A673 (cell line): ENCODE results near the gene HGFAC. TPM values are rescaled to one million over a fixed set of nuclear protein-coding genes. Genes with fewer than 3 reads are reported as not detected.

Experiments used
- BruUV-seq: library from RNA; stranded (reverse); fragments of 400-500 nt; replicated peaks from 2 replicates; lab custom pipeline; 2021; lab: Mats Ljungman, UMichigan
- CTCF ChIA-PET: fragments of 300-600 bp; sonication (Branson Sonifier 250); formaldehyde crosslinking; loops from one replicate; lab custom pipeline; 2022; ENCODE audit warnings: antibody characterized with exemption; lab: Charles Lee
- POLR2A ChIA-PET: fragments of 300-600 bp; sonication (Branson Sonifier 250); formaldehyde crosslinking; loops from one replicate; lab custom pipeline; 2022; ENCODE audit warnings: antibody characterized with exemption; ENCODE audit not compliant: low non-redundant PET; lab: Charles Lee
- DNase-seq: peaks from one replicate; pipeline ENCODE4 v3.0.0-alpha.2; 2015; ENCODE audit warnings: low spot score
- H3K27ac ChIP-seq: fragments of 200-600 bp; sonication (generic); 2 replicates; pipeline ENCODE4 v1.5.1; 2016; ENCODE audit warnings: mixed run types, low read depth, mild to moderate bottlenecking, mixed read lengths, antibody characterized with exemption, low read length; ENCODE audit not compliant: poor library complexity, severe bottlenecking
- H3K27me3 ChIP-seq: fragments of 200-600 bp; sonication (generic); replicated peaks from 2 replicates; pipeline ENCODE4 v1.6.1; 2017; ENCODE audit warnings: mixed run types, low read depth, mild to moderate bottlenecking, mixed read lengths, antibody characterized with exemption, low read length; ENCODE audit not compliant: insufficient read depth, poor library complexity
- H3K36me3 ChIP-seq: fragments of 200-600 bp; sonication (generic); 2 replicates; pipeline ENCODE4 v1.6.1; 2016; ENCODE audit warnings: mixed run types, mild to moderate bottlenecking, mixed read lengths, antibody characterized with exemption, low read length; ENCODE audit not compliant: insufficient read depth, poor library complexity, severe bottlenecking
- H3K4me1 ChIP-seq: fragments of 200-600 bp; sonication (generic); 2 replicates; pipeline ENCODE4 v1.6.1; 2017; ENCODE audit warnings: mixed run types, mild to moderate bottlenecking, mixed read lengths, antibody characterized with exemption, low read length; ENCODE audit not compliant: insufficient read depth, poor library complexity, severe bottlenecking
- H3K4me3 ChIP-seq: fragments of 200-600 bp; sonication (generic); 2 replicates; pipeline ENCODE4 v1.5.1; 2016; ENCODE audit warnings: low read depth, mixed run types, mild to moderate bottlenecking, mixed read lengths, low read length; ENCODE audit not compliant: poor library complexity, severe bottlenecking
- H3K9me3 ChIP-seq: fragments of 200-600 bp; sonication (generic); 2 replicates; pipeline ENCODE4 v1.6.1; 2016; ENCODE audit warnings: mixed run types, low read depth, mild to moderate bottlenecking, mixed read lengths, antibody characterized with exemption, low read length; ENCODE audit not compliant: poor library complexity, severe bottlenecking
- EZH2 ChIP-seq: fragments of 200-600 bp; sonication (generic); IDR thresholded peaks from 2 replicates; pipeline ENCODE4 v1.6.1; 2017; ENCODE audit warnings: borderline replicate concordance, low read depth, mild to moderate bottlenecking, mixed read lengths, antibody characterized with exemption, low read length; ENCODE audit not compliant: poor library complexity, severe bottlenecking
- intact Hi-C: fragments of 100-400 bp; cut with micrococcal nuclease; formaldehyde crosslinking; loops from one replicate; pipeline ENCODE4 v1.10.0; 2022; ENCODE audit not compliant: unreplicated experiment
- total RNA-seq: library from RNA; stranded (reverse); gene quantifications from 2 replicates; pipeline ENCODE4 v1.2.3, GENCODE V29; 2021
- TF ChIP-seq, protein P1 (sequence below): fragments of 300-800, 200-600 bp; sonication (generic); conservative IDR thresholded peaks from 2 replicates; pipeline ENCODE4 v1.5.1; 2017; ENCODE audit warnings: low read depth, mild to moderate bottlenecking, antibody characterized with exemption, low read length, moderate library complexity, mixed read lengths

The HGFAC gene
- total RNA-seq, 1 experiment from 2014 or later = 4.8 TPM

DNA sequence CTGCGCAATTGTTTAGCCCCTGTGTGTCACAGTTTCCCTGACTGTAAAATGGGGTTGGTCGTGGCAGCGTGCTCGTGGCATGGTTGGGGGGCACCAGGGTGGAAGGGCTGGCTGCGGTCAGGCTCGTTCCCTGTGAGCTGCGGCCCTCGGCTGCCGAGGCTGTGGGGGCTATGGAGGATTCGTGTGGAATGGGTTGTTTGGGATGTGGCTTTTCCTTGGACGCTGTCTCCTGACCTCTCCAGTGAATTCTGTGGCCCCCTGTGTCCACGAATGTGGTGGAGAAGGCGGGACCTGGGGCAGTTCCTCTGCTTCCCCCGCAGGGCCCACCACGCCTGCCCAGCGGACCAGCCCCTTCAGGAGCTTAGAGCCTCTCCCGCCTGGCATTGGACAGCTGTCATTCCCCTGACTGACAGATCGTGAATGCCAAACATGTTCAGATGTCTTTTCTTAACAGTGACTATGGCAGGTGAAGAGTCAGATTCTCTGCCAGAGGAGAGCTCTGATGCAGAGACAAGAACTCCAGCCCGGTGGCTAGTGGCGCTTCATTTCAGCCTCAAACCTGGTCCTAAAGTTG lies 17.2 kb upstream of the HGFAC start:
- H3K27me3 ChIP-seq = no peaks in the 10 kb centered on the region
- no peak for TF ChIP-seq EZH2
- TF ChIP-seq, protein P1, sequence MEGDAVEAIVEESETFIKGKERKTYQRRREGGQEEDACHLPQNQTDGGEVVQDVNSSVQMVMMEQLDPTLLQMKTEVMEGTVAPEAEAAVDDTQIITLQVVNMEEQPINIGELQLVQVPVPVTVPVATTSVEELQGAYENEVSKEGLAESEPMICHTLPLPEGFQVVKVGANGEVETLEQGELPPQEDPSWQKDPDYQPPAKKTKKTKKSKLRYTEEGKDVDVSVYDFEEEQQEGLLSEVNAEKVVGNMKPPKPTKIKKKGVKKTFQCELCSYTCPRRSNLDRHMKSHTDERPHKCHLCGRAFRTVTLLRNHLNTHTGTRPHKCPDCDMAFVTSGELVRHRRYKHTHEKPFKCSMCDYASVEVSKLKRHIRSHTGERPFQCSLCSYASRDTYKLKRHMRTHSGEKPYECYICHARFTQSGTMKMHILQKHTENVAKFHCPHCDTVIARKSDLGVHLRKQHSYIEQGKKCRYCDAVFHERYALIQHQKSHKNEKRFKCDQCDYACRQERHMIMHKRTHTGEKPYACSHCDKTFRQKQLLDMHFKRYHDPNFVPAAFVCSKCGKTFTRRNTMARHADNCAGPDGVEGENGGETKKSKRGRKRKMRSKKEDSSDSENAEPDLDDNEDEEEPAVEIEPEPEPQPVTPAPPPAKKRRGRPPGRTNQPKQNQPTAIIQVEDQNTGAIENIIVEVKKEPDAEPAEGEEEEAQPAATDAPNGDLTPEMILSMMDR = no peak
- POLR2A ChIA-PET = no interaction called here
- H3K36me3 ChIP-seq = peaks cover 2% of the 10 kb centered on the region
- DNase-seq = no peak
- no peaks in the 10 kb centered on the region for H3K4me1 ChIP-seq
- intact Hi-C loops = no loop called here
- H3K27ac ChIP-seq = no peak overlapping the region
- CTCF ChIA-PET = no interaction called here
- no peaks in the 10 kb centered on the region for H3K9me3 ChIP-seq
- H3K4me3 ChIP-seq = no peak overlapping the region
- no TSS peak for BruUV-seq

GRCh38 chr4:3426465-3427133 lies 15.2 kb upstream of the HGFAC start:
- DNase-seq = no peak
- no peak for TF ChIP-seq EZH2
- TF ChIP-seq, protein P1 = no peak
- Histone ChIP-seq H3K4me1 (no peaks in the 10 kb centered on the region), H3K4me3 (no peak overlapping the region), H3K27ac (no peak overlapping the region), H3K9me3 (no peaks in the 10 kb centered on the region), H3K36me3 (peaks cover 2% of the 10 kb centered on the region), H3K27me3 (no peaks in the 10 kb centered on the region)
- intact Hi-C loops = no loop called here
- BruUV-seq = no TSS peak
- CTCF ChIA-PET = no interaction called here
- POLR2A ChIA-PET = no interaction called here

- H3K27me3 ChIP-seq = no peaks in the 10 kb centered on the region
- no peaks in the 10 kb centered on the region for H3K4me1 ChIP-seq
- ChIA-PET POLR2A (no interaction called here), CTCF (no interaction called here)
- no peak overlapping the region for H3K27ac ChIP-seq
- no peak for TF ChIP-seq EZH2
- TF ChIP-seq, protein P1 = no peak
- intact Hi-C loops = no loop called here
- no peak overlapping the region for H3K4me3 ChIP-seq
- BruUV-seq = no TSS peak
- peaks cover 2% of the 10 kb centered on the region for H3K36me3 ChIP-seq
- H3K9me3 ChIP-seq = no peaks in the 10 kb centered on the region
- DNase-seq = no peak
These were observed 14.7 kb upstream of the HGFAC start for GRCh38 chr4:3427134-3427476.
